SHP77 (cell line): Measurements from ENCODE around the gene RALGPS1.

Experiments
- DNase-seq, 2 experiments: peaks; one replicate each; lab custom pipeline; 2025; lab: John Stamatoyannopoulos, UW

Gene RALGPS1

DNA sequence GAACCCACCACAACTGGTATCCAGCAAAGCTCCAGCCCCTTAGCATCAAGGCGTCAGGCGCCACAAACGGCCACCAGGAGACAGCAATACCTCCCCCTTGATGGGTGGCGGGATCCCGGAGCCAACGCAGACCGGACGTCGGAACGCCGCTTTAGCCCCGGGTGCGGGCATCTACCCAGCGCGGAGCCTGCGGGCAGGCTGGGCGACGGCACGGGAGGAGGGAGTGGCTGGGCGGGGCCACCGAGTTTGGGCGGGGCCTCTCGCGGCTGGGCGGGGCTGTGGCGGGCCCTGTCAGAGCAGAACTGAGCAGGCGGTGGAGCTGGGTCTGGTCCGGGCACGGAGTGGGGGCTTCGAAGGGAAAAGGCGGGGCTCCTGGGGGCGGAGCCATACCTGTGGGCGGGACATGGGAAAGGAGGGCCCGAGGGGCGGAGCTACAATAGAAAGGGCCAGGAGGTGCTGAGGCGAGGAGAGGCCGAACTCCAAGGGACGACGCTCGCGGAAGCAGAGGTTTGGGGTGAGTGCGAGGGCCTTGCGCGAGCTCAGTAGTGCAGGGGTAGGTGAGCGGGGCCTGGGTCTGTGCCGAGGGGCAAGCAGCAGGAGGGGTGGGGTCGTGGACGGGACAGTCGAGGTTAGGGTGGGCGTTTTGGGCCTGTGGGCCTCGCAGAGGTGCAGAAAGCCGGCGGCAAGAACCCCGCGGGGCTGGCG, 309.7 kb downstream of the RALGPS1 start:
- DNase-seq: peak; percentile 85 to 88

DNA sequence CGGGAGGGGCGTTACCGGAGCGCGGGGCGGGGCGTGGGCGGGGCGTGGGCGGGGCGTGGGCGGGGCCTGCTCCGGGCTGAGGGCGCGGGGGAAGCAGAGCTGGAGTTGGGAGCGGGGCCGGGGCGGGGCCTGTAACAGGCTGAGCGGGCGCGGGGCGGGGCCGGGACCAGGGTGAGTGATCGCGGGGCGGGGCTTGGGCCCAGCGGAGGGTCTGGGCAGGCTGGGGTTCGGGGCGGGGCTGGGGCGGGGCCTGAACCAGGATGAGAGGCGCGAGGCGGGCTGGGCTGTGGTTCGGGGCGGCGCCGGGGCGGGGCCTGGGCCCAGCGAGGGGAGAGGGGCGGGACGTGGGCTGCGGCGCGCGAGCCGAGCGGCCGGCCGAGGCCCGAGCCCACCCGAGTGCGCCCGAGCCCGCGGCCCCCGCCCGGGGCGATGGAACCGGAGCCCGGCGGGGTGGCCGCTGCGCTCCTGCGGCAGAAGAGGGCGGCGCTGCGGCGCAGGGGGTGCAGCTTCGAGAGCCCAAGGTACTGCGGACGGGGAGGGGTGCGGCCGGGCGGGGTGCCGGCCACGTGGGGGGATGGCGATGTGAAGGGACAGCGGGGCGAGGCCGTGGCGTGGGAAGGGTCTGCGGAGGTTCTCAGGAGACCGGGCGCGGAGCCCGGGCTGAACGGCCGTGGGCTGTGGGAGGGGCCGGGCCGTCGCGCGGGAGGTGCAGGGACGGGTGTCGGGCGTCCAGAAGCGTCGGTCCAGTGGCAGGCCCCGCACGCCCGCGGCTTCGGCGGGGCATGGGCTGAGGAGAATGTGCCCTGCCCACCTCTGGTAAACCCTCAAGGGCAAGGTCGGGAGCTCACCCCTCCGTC, 310.5 kb downstream of the RALGPS1 start:
- peak; percentile 84 to 95 for DNase-seq

DNA sequence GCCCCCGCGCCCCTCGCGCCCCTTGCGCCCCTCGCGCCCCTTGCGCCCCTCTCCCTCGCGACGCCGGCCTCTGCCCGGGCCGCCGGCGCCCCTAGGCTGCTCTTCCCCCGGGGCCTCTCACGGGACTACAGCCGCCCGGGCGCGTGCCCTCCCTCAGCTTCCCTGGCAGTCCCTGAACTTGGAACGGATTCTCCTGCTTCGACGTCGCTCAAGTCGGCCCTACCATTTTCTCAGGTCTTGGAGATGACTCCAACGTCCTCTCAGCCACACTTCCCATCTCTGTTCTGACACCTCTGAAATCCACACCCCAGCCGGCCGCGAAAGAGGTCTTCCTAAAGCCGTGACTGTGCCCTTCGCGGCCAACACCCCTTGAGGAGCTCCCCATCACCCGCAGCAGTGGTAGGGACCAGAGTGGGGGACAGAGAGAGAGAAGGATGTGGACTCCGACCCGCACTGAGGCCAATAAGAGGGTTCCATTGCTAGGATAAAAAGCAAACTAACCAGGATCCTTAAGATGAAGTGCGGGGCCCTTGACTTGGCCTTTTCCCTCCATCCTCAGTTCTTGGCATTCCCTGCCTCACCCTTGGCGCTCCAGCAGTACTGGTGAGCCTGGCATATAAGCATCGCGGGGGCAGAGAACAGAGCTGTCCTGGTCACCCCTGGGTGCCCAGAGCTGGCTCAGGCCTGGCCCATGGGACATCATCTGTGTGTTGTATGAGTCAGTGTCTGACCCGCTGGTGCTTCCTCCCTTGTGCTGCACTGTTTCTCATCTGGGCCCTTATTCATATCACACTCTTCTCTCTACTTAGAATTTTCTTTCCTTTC, 311.4 kb downstream of the RALGPS1 start:
- peak in 1 of 2 experiments; percentile 14 for DNase-seq

DNA sequence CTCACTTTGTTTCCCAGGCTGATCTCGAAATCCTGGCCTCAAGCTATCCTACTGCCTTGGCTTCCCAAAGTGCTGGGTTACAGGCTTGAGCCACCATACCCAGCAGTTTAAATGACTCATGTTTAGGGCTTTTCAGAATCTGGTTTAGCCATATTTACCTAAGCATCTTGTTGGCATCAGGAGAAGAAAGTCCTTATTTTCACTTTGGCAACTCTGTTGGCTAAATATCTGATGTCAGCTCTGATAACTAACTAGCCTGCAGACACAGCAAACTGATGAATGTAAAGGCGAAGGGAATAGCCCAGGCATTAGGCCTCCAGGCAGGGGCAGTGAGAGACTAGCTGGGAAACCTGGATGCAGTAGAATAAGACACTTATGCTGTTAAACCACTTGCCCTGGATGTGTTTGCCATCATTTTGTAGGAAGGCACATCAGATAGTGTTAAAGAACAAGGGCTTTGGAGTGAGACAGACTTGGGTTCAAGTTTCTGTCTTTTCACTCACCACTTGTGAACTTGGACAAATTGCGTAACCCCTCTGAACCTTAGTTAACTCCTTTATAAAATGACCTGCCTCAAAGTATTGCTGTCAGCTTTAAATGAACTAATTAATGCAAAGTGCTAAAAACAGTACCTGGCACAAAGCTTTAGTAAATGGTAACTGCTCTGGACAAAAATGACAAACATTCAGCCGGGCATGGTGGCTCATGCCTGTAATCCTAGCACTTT, 315.3 kb downstream of the RALGPS1 start:
- no peak for DNase-seq

DNA sequence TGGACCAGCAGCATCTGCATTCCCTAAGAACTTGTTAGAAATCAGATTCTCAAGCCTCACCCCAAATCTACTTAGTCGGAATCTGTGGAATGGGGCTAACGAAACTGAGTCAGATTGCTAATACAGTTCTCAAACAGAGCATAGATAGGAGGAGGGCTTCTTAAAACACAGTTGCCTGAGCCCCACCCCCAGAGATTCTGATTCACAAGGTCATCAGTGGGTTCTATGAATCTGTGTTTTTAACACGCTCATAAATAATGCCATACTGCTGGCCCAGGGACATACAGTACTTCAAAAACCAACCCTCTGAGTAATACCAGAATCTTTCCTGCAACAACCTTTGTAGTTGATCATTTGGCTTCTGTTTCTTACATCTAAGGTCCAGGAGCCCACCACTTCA, 317.1 kb downstream of the RALGPS1 start:
- no peak for DNase-seq

DNA sequence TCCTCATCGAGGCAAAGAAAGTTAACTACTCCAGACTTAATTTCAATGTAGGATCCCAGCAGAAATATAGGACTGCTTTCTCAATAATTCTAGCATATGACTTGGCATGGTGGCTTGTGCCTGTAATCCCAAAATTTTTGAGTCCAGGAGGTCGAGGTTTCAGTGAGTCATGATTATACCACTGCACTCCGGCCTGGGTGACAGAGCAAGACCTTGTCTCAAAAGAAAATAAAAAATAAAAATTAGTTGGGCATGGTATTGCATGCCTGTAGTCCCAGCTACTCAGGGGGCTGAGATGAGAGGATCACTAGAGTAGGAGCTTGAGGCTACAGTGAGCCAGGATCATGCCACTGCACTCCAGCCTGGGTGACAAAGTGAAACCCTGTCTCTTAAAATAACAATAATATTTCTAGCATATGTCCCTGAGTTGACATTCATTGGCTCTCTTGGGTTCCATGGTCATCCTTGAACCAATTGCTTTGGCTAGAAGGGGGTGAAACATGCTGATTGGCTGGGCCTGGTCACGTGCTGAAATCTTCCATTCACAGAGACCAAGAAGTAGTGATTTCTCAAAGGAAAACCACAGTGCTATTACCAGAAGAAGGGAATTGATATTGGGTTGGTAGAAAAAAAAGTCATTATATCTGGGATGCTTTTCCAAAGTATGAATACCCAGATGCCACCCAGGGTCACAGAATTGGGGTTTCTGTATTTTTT, 318.4 kb downstream of the RALGPS1 start:
- DNase-seq: no peak

DNA sequence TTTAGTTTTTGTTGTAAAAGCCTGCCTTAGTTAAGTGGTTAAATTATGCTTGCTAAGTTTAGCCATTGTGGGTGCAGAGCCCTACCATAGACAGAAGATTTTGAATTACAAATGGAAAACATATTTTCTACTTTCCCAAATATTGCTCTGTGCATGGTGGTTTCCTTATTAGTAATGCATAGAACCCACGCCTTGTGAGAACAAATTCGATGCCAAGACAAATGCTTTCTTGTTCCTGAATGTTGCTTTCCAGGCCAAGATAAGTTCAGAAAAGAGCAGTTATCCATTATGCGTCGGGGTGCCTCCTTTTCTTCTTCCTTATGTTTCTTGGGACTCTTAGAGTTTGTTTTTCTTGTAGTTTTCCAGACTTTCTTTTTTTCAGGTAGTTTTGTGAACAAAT, 319.0 kb downstream of the RALGPS1 start:
- no peak for DNase-seq

DNA sequence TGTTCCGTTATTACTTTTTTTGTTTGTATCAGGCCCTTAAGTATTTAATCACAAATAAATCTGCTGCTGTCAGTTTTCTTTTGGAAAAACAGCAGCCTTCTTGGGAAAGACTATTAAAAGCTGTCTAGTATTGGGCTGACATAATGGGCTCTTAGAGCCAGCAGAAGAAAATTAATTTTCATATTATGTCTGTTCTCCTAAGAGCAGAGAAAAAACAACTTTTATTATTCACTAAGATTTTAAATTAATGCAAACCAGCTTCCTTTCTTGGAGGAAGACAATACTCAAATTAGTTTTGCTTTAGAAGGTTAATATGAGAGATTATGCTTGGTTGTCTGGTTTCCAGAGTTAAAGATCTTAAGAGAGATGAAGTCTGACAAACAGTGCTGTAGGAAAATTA, 319.4 kb downstream of the RALGPS1 start:
- no peak for DNase-seq

DNA sequence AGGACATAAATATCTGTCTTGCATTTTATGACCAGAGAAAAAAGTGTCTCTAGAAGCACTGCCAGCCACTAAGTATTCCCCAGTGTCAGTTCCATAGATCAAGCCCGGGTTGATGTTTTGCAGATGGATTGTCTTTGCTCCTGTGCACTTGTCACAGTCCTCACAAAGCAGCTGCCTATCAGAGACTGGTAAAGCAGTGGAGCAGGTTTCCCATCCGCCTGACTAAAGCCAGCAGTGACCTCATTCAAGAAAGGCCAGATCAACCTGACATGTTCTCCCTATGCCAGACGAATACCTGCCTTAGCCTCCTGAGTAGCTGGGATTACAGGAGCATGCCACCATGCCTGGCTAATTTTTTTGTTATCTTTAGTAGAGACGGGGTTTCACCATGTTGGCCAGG, 323.2 kb downstream of the RALGPS1 start:
- no peak for DNase-seq

DNA sequence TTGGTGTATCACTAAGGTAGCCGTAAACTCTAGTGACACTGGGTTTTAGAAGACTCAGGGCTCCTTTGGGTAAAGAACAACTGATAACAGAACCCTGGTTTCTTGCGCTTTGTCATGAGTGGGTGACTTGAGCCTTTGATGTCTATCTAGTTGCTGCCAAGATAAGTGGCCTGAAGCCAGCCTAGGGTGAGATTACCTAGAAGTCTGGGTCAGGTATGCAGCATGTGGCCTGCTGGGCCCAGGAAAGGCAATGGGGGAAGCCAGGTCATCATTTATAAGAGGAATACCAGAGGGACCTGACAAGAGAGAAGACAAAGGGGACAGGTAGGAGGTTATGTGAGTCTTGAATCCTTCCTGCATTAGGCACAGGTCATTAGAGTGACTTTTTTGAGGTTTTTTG, 326.8 kb downstream of the RALGPS1 start:
- DNase-seq: no peak

DNA sequence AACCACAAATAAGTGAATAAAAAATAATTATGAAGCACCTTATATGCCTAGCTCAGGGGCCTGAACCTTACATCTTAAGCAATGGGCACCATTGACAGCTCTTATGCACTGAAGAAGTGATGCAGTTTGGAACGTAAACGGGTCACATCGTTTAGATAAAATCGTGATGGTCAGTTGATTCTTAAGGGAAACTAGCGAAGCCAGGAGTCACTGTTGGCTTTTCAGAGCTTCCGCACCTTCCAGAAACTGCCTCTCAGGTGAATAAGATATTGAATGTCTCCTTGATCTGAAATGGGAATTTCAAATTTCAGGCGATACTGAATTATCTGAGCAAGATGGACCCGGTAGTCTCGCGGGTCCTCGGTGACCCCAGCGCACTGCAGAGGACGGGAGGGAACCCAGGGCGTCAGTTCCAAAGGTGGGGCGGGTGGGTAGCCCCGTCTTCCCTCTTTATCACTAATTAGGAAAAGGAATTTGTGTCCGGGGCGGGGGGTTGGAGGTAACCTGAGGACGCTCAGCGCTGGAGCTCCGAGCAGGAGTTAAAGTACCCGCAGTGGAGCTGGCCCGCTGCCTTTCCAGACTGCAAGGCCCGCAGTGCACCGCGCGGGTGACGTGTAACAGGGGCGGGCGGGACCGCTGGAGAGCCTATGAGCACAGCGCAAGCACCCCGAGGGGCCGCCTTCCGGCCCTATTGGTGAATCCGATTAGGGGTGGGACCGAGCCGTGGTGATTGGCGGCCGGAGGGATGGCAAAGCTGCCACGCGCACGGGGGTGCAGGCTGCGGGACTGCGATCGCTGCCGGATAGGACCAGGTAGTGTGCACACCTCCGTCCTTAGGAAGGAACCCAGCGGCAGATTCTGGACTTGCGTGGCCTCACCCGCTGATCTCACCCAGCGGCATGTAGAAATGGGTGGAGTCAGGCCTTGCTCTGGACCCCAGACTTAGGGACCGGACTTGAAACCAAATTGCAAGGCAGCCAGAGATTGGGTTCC, 330.3 kb downstream of the RALGPS1 start:
- peak; percentile 93 to 99 for DNase-seq

DNA sequence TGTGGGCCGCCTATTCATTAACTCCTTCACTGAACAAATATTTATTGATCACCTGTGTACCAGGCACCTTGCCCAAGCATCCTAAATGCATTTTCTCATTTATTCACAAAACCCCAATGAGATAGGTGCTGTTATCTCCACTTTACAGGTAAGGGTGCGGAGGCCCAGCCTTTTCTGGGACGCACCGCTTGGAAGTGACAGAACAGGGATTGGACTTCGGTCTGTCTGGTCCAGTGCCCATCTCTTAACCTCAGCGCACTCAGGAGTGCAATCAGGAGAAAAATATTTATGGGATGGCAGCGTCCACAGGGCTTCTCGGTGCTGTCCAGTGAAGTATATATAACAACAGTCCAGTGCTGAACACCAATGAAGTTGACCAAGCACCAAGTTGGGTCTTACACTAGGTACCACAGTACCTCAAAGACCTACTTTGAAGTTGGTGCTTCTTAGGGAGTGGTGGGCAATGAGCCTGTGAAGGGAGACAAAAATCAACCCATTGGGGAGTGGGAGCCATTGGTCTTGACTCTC, 331.1 kb downstream of the RALGPS1 start:
- no peak for DNase-seq

DNA sequence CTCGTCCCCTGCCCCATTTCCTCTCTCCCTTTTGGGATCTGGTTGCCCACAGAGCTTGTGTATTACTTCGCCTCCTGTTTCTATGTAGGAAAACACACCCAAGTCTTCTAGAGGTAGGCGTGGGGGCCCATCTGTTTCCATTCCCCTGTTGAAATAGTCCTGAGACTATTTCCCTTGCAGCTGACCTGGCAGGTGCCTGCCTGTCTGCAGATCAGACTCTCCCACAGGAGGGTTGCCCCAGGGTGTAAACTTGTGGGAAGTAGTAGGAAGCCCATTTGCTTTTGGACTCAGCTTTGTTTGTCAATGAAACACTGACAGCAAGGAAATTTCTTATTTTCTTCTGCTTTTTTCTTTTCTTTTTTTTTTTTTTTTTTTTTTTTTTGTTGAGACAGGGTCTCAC, 333.7 kb downstream of the RALGPS1 start:
- DNase-seq: no peak

DNA sequence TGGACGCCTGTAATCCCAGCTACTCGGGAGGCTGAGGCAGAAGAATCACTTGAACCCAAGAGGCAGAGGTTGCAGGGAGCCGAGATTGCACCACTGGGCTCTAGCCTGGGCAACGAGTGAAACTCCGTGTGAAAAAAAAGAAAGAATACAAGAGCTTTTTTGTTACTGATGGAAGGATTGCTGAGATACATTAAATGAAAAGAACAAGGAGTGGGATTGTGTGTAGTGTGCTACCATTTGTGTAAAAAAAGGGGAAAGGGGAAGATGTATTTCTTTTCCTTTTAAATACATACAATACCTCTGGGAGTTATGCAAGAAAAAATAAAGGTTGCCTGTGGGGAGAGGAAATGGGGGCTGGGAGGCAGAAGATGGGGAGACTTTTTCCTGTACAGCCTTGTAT, 335.3 kb downstream of the RALGPS1 start:
- DNase-seq: no peak

DNA sequence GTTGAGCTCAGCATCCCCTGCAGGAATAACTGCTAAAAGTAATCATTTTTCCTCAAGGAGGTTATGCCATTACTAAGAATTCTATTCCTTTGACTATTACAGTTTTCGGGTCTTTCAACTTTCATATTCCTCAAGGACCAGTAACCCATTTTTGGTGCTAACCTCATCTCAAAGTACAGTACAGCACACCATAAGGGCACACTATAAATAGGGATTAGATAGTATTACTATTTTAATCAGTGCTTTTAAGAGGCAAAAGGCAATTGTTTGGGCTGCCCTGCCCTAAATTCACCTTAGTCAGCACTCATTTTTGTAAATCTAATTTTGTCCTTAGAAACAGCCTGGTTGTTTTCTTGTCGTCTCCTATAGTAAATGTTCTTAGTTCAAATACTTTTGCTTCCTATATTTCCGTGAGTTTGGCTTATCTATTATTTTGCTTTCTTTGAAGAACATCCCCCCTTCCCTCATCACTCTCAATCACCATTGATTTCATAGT, 336.4 kb downstream of the RALGPS1 start:
- no peak for DNase-seq

DNA sequence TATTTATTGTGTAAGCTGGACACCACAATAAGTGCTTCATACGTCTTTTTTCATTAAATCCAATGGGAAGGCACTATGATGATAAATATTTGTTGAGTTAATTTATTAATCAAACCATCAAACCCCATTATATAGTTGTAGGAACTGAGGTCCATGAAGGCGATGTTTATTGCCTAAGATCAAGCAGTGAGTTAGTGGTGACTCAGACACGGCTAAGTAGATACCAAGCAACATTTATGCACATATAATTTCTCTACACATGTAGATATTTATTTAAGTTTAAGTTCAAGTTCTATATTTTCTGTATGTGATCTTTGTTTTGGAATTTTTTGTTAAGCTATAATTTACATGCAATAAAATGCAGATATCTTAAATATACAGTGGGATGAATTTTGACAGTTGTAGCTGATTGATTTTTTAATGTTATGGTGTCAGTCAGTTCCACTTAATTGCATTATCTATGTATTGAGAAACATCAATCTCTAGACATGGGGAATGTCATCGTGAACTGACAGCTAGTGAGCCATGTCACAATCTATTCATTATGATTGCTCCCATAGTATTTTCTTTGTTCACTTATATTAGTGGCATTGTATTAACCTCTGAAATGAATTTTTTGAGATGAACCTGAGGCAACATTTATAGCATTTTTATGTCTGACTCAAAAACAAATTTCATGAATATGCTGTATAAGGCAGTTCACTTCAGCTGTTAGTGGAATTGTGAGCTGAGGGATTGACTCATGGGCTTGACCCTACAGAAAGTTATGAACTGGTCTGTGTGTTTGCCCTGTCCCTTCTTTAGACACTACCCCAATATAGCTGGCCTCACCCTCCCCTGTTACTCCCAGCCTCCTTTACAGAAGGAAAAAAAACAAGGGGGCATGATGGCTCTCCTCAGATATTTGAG, 338.1 kb downstream of the RALGPS1 start:
- no peak for DNase-seq

DNA sequence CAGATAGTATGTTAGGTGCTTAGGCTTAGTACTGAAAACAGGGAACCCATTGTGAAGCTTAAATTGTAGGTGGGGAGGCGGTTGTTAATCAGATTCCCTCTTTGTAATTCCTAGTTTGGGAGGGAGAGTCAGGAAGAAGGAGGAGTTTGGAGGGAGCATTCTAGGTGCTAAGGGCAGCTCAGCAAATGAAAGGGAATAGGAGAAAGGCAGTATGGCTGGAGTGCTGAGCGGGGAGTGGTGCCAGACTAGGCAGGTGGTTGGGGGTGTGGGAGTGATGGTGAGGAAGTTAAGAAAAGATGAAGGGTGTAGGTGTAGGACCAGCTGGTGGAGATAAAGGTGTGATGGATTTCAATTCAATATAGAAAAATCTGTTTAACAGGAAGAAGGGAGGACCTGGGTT, 338.9 kb downstream of the RALGPS1 start:
- no peak for DNase-seq

DNA sequence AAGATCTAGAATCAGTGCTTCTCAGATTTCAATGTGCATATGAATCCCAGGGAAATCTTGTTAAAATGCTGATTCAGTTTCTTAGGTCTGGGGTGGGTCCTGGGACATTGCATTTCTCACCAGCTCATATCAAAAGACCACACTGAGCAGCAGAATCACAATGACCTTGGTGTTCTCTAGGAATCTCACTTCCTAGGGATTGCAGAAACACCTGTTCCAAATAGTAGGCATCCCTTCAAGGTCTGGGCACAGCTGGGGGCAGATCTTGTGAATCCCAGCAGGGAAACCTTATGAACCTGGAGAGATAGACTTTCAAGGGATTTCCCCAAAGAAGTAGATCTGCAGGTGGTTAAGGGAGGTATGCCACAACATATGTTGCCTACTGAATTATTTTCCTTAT, 341.1 kb downstream of the RALGPS1 start:
- DNase-seq: no peak
